Osteoblast (primary cell): Measurements from ENCODE around the gene TMEM170A. TPM values are rescaled to one million over a fixed set of nuclear protein-coding genes. Genes with fewer than 3 reads are reported as not detected.

Experiments
- DNase-seq: peaks from one replicate; pipeline ENCODE4 v3.0.0; 2011; ENCODE audit warnings: low spot score, mixed read lengths; ENCODE audit not compliant: insufficient read length; ENCODE audit errors: missing footprints
- H2AFZ ChIP-seq: 2 replicates; pipeline ENCODE4 v1.6.0; 2011; ENCODE audit warnings: mild to moderate bottlenecking, low read length
- H3K27ac ChIP-seq: 2 replicates; pipeline ENCODE4 v1.5.1; 2011; ENCODE audit warnings: mild to moderate bottlenecking, low read depth, low read length, moderate library complexity
- H3K27me3 ChIP-seq: 2 replicates; pipeline ENCODE4 v1.6.0; 2012; ENCODE audit warnings: mild to moderate bottlenecking, control low read depth, inconsistent platforms, low read length, moderate library complexity; ENCODE audit not compliant: insufficient read depth
- H3K36me3 ChIP-seq: 2 replicates; pipeline ENCODE4 v1.5.1; 2011; ENCODE audit warnings: mild to moderate bottlenecking, low read length, control low read depth, moderate library complexity; ENCODE audit not compliant: insufficient read depth
- H3K4me1 ChIP-seq: 2 replicates; pipeline ENCODE4 v1.5.1; 2011; ENCODE audit warnings: mild to moderate bottlenecking, low read length, control low read depth, moderate library complexity; ENCODE audit not compliant: insufficient read depth
- H3K4me2 ChIP-seq: 2 replicates; pipeline ENCODE4 v1.6.0; 2011; ENCODE audit warnings: mild to moderate bottlenecking, low read length; ENCODE audit not compliant: insufficient read depth
- H3K4me3 ChIP-seq: fragments of 200-600 bp; sonication (generic); 3 replicates; pipeline ENCODE4 v1.5.1; 2012; ENCODE audit warnings: mild to moderate bottlenecking, low read length, inconsistent platforms; ENCODE audit not compliant: insufficient read depth
- H3K79me2 ChIP-seq: 2 replicates; pipeline ENCODE4 v1.6.0; 2012; ENCODE audit warnings: mild to moderate bottlenecking, low read length, control low read depth, inconsistent platforms; ENCODE audit not compliant: insufficient read depth
- H3K9me3 ChIP-seq: 2 replicates; pipeline ENCODE4 v1.5.1; 2011; ENCODE audit warnings: low read depth, low read length, control low read depth
- H4K20me1 ChIP-seq: 2 replicates; pipeline ENCODE4 v1.6.0; 2012; ENCODE audit warnings: mild to moderate bottlenecking, low read length, control low read depth; ENCODE audit not compliant: insufficient read depth
- total RNA-seq: library from RNA; depleted of rRNA; stranded (reverse); fragments of >200 nt; gene quantifications from 2 replicates; pipeline ENCODE4 v1.2.3, GENCODE V29; 2012
- TF ChIP-seq, protein P1 (sequence below): IDR thresholded peaks from 2 replicates; pipeline ENCODE4 v1.5.1; 2011; ENCODE audit warnings: mild to moderate bottlenecking, low read depth, low read length, moderate library complexity; ENCODE audit errors: extremely low read depth

Gene TMEM170A
- total RNA-seq, 1 donor = 11.6 TPM

DNA sequence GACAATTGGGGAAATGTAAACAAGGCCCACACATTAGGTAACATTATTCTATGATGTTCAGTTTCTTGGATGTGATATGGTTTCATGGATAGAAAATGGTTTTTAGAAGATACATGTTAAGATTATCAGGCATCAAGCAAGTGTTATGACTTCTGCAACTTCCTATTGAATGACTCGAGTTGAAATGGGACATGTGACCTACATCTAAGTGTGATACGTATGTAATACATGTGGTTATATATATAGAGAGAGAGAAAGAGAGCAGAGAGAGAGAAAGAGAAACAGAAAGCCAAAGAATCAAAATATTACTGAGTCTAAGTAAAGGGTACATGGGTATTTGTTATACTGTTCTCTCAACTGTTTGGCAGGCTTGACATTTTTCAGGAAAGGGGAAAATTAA is 1.7 kb downstream of the TMEM170A start:
- Histone ChIP-seq H3K36me3 (no peaks in the 10 kb centered on the region), H3K79me2 (peaks cover 63% of the 10 kb centered on the region), H3K4me1 (no peaks in the 10 kb centered on the region), H3K27me3 (no peaks in the 10 kb centered on the region), H3K27ac (no peak overlapping the region), H3K4me2 (peak overlapping the region; percentile 86), H3K4me3 (no peak overlapping the region), H3K9me3 (no peaks in the 10 kb centered on the region), H2AFZ (no peak overlapping the region), H4K20me1 (peaks cover 24% of the 10 kb centered on the region)
- DNase-seq = no peak
- TF ChIP-seq, protein P1, sequence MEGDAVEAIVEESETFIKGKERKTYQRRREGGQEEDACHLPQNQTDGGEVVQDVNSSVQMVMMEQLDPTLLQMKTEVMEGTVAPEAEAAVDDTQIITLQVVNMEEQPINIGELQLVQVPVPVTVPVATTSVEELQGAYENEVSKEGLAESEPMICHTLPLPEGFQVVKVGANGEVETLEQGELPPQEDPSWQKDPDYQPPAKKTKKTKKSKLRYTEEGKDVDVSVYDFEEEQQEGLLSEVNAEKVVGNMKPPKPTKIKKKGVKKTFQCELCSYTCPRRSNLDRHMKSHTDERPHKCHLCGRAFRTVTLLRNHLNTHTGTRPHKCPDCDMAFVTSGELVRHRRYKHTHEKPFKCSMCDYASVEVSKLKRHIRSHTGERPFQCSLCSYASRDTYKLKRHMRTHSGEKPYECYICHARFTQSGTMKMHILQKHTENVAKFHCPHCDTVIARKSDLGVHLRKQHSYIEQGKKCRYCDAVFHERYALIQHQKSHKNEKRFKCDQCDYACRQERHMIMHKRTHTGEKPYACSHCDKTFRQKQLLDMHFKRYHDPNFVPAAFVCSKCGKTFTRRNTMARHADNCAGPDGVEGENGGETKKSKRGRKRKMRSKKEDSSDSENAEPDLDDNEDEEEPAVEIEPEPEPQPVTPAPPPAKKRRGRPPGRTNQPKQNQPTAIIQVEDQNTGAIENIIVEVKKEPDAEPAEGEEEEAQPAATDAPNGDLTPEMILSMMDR = no peak

DNA sequence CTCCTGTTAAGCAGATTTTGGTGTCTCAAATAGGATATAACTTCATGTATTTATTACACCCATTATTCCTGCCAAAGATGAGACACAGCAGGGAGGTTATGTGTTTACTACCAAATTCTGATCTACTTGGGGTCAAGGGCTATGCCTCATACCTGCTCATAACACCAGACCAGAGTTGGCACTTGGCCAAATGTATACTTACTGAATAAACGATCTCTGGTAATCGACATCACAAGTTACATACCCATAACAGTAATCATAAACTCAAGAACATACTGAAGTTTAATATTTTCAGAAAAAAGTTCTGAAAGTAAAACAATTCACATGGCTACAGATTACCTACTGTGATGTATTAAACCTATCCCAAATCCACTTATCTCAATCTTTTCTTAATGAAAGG is 2.9 kb downstream of the TMEM170A start:
- DNase-seq = no peak
- Histone ChIP-seq H3K4me1 (no peaks in the 10 kb centered on the region), H3K4me3 (no peak overlapping the region), H2AFZ (no peak overlapping the region), H3K36me3 (no peaks in the 10 kb centered on the region), H3K4me2 (no peak overlapping the region), H3K9me3 (no peaks in the 10 kb centered on the region), H3K79me2 (peaks cover 76% of the 10 kb centered on the region), H3K27ac (no peak overlapping the region), H4K20me1 (peaks cover 31% of the 10 kb centered on the region), H3K27me3 (no peaks in the 10 kb centered on the region)
- TF ChIP-seq, protein P1 = no peak

DNA sequence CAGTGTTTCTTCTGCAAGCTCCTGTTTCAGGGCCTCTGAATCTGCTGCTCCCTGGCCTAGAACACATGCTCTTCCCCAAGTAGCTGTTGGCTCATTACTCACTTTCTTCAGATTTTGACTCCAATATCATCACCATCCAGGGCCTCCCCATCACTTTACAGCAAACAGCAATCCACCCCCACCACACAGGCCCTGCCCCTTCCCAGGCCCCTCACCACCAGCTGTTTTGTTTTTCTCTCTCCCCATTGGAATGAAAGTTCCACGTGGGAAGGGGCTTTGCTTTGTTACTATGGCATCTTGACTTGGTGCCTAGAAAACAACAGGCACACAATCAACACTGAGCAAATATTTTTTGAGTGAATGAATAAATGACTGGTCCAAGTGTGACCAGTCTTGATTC is 4.0 kb downstream of the TMEM170A start:
- Histone ChIP-seq H3K4me3 (no peak overlapping the region), H2AFZ (no peak overlapping the region), H3K79me2 (peaks cover 86% of the 10 kb centered on the region), H3K9me3 (no peaks in the 10 kb centered on the region), H4K20me1 (peaks cover 38% of the 10 kb centered on the region), H3K27ac (no peak overlapping the region), H3K36me3 (no peaks in the 10 kb centered on the region), H3K27me3 (no peaks in the 10 kb centered on the region), H3K4me2 (no peak overlapping the region), H3K4me1 (no peaks in the 10 kb centered on the region)
- TF ChIP-seq, protein P1 = no peak
- peak; percentile 82 for DNase-seq

DNA sequence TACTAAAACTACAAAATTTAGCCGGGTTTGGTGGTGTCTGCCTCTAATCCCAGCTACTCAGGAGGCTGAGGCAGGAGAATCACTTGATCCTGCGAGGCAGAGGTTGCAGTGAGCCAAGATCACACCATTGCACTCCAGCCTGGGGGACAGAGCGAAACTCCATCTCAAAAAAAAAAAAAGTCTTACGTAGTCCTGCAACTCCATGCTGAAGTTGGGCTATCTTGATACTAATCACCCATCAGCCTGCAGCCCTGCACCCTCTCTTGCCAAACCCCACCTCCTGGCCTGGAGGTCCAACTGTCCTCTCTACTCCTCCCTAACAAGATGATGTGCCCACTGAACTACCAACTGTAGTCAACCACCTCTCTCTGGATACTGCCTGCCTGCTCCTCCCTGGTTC is 4.8 kb downstream of the TMEM170A start:
- Histone ChIP-seq H3K36me3 (no peaks in the 10 kb centered on the region), H2AFZ (no peak overlapping the region), H3K4me3 (no peak overlapping the region), H4K20me1 (peaks cover 39% of the 10 kb centered on the region), H3K79me2 (peaks cover 89% of the 10 kb centered on the region), H3K27me3 (no peaks in the 10 kb centered on the region), H3K4me1 (no peaks in the 10 kb centered on the region), H3K27ac (no peak overlapping the region), H3K9me3 (no peaks in the 10 kb centered on the region), H3K4me2 (no peak overlapping the region)
- TF ChIP-seq, protein P1 = no peak
- DNase-seq = no peak
